NCI-H1105 (cell line): Measurements from ENCODE around the gene TWIST1.

Experiments used
- DNase-seq: peaks from one replicate; lab custom pipeline; 2025; lab: John Stamatoyannopoulos, UW

TWIST1 gene

GRCh38 chr7:19117091-19117869, at the start of gene TWIST1:
Gene TWIST1, minus strand, starts transcription at chr7:19117636. Its CDS starts 315 bp downstream, at chr7:19117321.
- peak; percentile 20 for DNase-seq

- DNase-seq, result no peak
Measured at GRCh38 chr7:19161671-19162070, 44.2 kb upstream of the TWIST1 start.

- DNase-seq, result no peak
Measured at GRCh38 chr7:19146699-19147098, 29.3 kb upstream of the TWIST1 start.

- no peak for DNase-seq
Measured at GRCh38 chr7:19145434-19146115, 28.1 kb upstream of the TWIST1 start.

GRCh38 chr7:19144661-19145433, 27.4 kb upstream of the TWIST1 start, which contains the start of gene FERD3L:
Gene FERD3L, minus strand, starts transcription at chr7:19145421. Its CDS starts 59 bp downstream, at chr7:19145362.
- no peak for DNase-seq

- no peak for DNase-seq
Measured at GRCh38 chr7:19143881-19144574, 26.6 kb upstream of the TWIST1 start.

- DNase-seq, result no peak
Measured at GRCh38 chr7:19139706-19140327, 22.4 kb upstream of the TWIST1 start.

GRCh38 chr7:19133886-19134285, 16.4 kb upstream of the TWIST1 start:
- no peak for DNase-seq

GRCh38 chr7:19133390-19133789, 16.0 kb upstream of the TWIST1 start:
- DNase-seq, result no peak

GRCh38 chr7:19128856-19129255, 11.4 kb upstream of the TWIST1 start:
- no peak for DNase-seq

GRCh38 chr7:19121977-19122588, 4.6 kb upstream of the TWIST1 start:
- DNase-seq, result peak; percentile 20

GRCh38 chr7:19119870-19120486, 2.5 kb upstream of the TWIST1 start:
- no peak for DNase-seq

GRCh38 chr7:19119372-19119771, 1.9 kb upstream of the TWIST1 start:
- DNase-seq, result no peak

GRCh38 chr7:19118636-19119371, 1.4 kb upstream of the TWIST1 start:
- DNase-seq, result no peak

- no peak for DNase-seq
Measured at GRCh38 chr7:19117870-19118608, 603 bp upstream of the TWIST1 start.

- peak; percentile 20 for DNase-seq
Measured at GRCh38 chr7:19116121-19117090, 1.0 kb downstream of the TWIST1 start.

GRCh38 chr7:19114551-19114855, 2.9 kb downstream of the TWIST1 start:
- DNase-seq, result no peak
